H1 (cell line): Measurements from ENCODE around the gene CDH22. TPM values are rescaled to one million over a fixed set of nuclear protein-coding genes. Genes with fewer than 3 reads are reported as not detected.

ENCODE experiments used
- CTCF ChIA-PET: fragments of 300-600 bp; sonication (Branson Sonifier 250); formaldehyde crosslinking; loops from one replicate; lab custom pipeline; 2021; ENCODE audit not compliant: partially characterized antibody; lab: Charles Lee
- POLR2A ChIA-PET: fragments of 300-600 bp; sonication (Branson Sonifier 250); formaldehyde crosslinking; loops from one replicate; lab custom pipeline; 2021; ENCODE audit warnings: inconsistent platforms; ENCODE audit not compliant: partially characterized antibody; lab: Charles Lee
- DNase-seq, 2 experiments: peaks; one replicate each; pipeline versions ENCODE4 v3.0.0 to v3.0.0-alpha.2; 2010 to 2022; ENCODE audit warnings: low spot score in 2 of 2, low read depth in 1 of 2, mixed read lengths in 1 of 2
- FAIRE-seq: peaks from 2 replicates; lab custom pipeline; 2011; peaks lifted over from hg19 to GRCh38; lab: Jason Lieb, UNC
- H2AFZ ChIP-seq: 2 replicates; pipeline ENCODE4 v1.8.1; 2012; ENCODE audit warnings: low read length, inconsistent platforms
- H2AK5ac ChIP-seq: 2 replicates; pipeline ENCODE4 v1.6.1; 2013; ENCODE audit warnings: low read depth, low read length
- H2BK120ac ChIP-seq: replicated peaks from 2 replicates; pipeline ENCODE3; 2013; ENCODE audit warnings: low read depth, low read length, inconsistent platforms
- H2BK12ac ChIP-seq: 2 replicates; pipeline ENCODE4 v1.6.1; 2013; ENCODE audit warnings: low read depth, low read length
- H2BK15ac ChIP-seq: 2 replicates; pipeline ENCODE4 v1.6.1; 2013; ENCODE audit warnings: low read length
- H2BK20ac ChIP-seq: 2 replicates; pipeline ENCODE4 v1.6.1; 2013; ENCODE audit warnings: low read length
- H2BK5ac ChIP-seq: 2 replicates; pipeline ENCODE4 v1.6.1; 2013; ENCODE audit warnings: low read depth, low read length
- H3K14ac ChIP-seq: 2 replicates; pipeline ENCODE4 v1.6.1; 2013; ENCODE audit warnings: inconsistent platforms; ENCODE audit not compliant: insufficient read length
- H3K18ac ChIP-seq: 2 replicates; pipeline ENCODE4 v1.6.1; 2013; ENCODE audit warnings: low read length; ENCODE audit errors: extremely low read depth
- H3K23ac ChIP-seq: 2 replicates; pipeline ENCODE4 v1.6.1; 2013; ENCODE audit warnings: inconsistent platforms; ENCODE audit not compliant: insufficient read length
- H3K23me2 ChIP-seq: 2 replicates; pipeline ENCODE4 v1.6.1; 2013; ENCODE audit warnings: low read depth, low read length
- H3K27ac ChIP-seq: 2 replicates; pipeline ENCODE4 v1.6.1; 2011; ENCODE audit warnings: low read depth, low read length, inconsistent platforms
- H3K27me3 ChIP-seq, 4 experiments: replicated peaks in 1 of 4; 1 replicate in 1 of 4; 2 replicates in 3 of 4; pipeline versions ENCODE4 v1.6.1 to v1.8.1; 2011 to 2013; ENCODE audit warnings: low read length in 3 of 4, mild to moderate bottlenecking in 3 of 4, inconsistent platforms in 2 of 4, mixed read lengths in 2 of 4, moderate library complexity in 1 of 4; ENCODE audit not compliant: control insufficient read depth in 3 of 4, insufficient read depth in 3 of 4; ENCODE audit errors: extremely low read depth in 1 of 4
- H3K36me3 ChIP-seq, 4 experiments: 2 replicates each; pipeline versions ENCODE4 v1.6.1 to v1.8.1; 2011 to 2013; ENCODE audit warnings: mild to moderate bottlenecking in 4 of 4, low read length in 3 of 4, moderate library complexity in 2 of 4, control low read depth in 1 of 4, inconsistent platforms in 1 of 4; ENCODE audit not compliant: insufficient read depth in 4 of 4, control insufficient read depth in 2 of 4
- H3K4ac ChIP-seq: replicated peaks from 2 replicates; pipeline ENCODE3; 2013; ENCODE audit warnings: low read length, low read depth, mixed read lengths, inconsistent platforms; ENCODE audit not compliant: insufficient read length
- H3K4me1 ChIP-seq, 4 experiments: replicated peaks in 1 of 4; 1 replicate in 1 of 4; 2 replicates in 3 of 4; pipeline versions ENCODE4 v1.6.1 to v1.8.1; 2011 to 2013; ENCODE audit warnings: low read length in 3 of 4, inconsistent platforms in 2 of 4, mixed read lengths in 1 of 4; ENCODE audit not compliant: insufficient read depth in 4 of 4, control insufficient read depth in 3 of 4
- H3K4me2 ChIP-seq, 2 experiments: 2 replicates each; pipeline versions ENCODE4 v1.6.1 to v1.8.1; 2011 to 2013; ENCODE audit warnings: low read depth in 2 of 2, low read length in 2 of 2, control low read depth in 1 of 2, inconsistent platforms in 1 of 2, mild to moderate bottlenecking in 1 of 2; ENCODE audit not compliant: insufficient read depth in 1 of 2
- H3K4me3 ChIP-seq, 4 experiments: fragments of 200-600, 300-600 bp in 1 of 4; sonication (generic), shearing (Covaris generic), sonication (Bioruptor Twin) in 1 of 4; 2 replicates each; pipeline versions ENCODE4 v1.5.1 to v1.8.1; 2011 to 2016; ENCODE audit warnings: low read length in 4 of 4, low read depth in 3 of 4, control low read depth in 2 of 4, inconsistent platforms in 2 of 4, mild to moderate bottlenecking in 2 of 4, mixed read lengths in 1 of 4, moderate library complexity in 1 of 4; ENCODE audit not compliant: insufficient read depth in 2 of 4; ENCODE audit errors: extremely low read depth in 1 of 4
- H3K56ac ChIP-seq: replicated peaks from 2 replicates; pipeline ENCODE3; 2013; ENCODE audit warnings: low read depth, mild to moderate bottlenecking, mixed read lengths, low read length, inconsistent platforms; ENCODE audit not compliant: insufficient read length
- H3K79me1 ChIP-seq: 2 replicates; pipeline ENCODE4 v1.6.1; 2013; ENCODE audit warnings: low read depth, low read length, control low read depth
- H3K79me2 ChIP-seq, 2 experiments: 2 replicates each; pipeline versions ENCODE4 v1.6.1 to v1.8.1; 2012 to 2013; ENCODE audit warnings: low read length in 2 of 2, mild to moderate bottlenecking in 2 of 2, inconsistent platforms in 1 of 2; ENCODE audit not compliant: insufficient read depth in 2 of 2, control insufficient read depth in 1 of 2
- H3K9ac ChIP-seq, 4 experiments: replicated peaks in 1 of 4; 1 replicate in 1 of 4; 2 replicates in 3 of 4; pipeline versions ENCODE4 v1.6.1 to v1.8.1; 2011 to 2013; ENCODE audit warnings: low read depth in 3 of 4, low read length in 3 of 4, control low read depth in 2 of 4, mild to moderate bottlenecking in 2 of 4, moderate library complexity in 2 of 4, inconsistent platforms in 1 of 4; ENCODE audit errors: extremely low read depth in 1 of 4
- H3K9me3 ChIP-seq, 2 experiments: 2 replicates each; pipeline versions ENCODE4 v1.6.1 to v1.8.1; 2012 to 2013; ENCODE audit warnings: mild to moderate bottlenecking in 2 of 2, moderate library complexity in 2 of 2, control low read depth in 1 of 2, inconsistent platforms in 1 of 2, low read depth in 1 of 2, low read length in 1 of 2, mixed read lengths in 1 of 2; ENCODE audit not compliant: insufficient read depth in 2 of 2
- H4K20me1 ChIP-seq, 2 experiments: replicated peaks in 1 of 2; 2 replicates each; pipeline versions ENCODE3 to v1.8.1; 2011 to 2013; ENCODE audit warnings: inconsistent platforms in 2 of 2, low read length in 2 of 2, mild to moderate bottlenecking in 1 of 2; ENCODE audit not compliant: insufficient read depth in 2 of 2, control insufficient read depth in 1 of 2
- H4K5ac ChIP-seq: 2 replicates; pipeline ENCODE4 v1.6.1; 2013; ENCODE audit warnings: low read length, low read depth, mixed read lengths, inconsistent platforms; ENCODE audit not compliant: insufficient read length
- H4K8ac ChIP-seq: 2 replicates; pipeline ENCODE4 v1.8.0; 2013; ENCODE audit warnings: mild to moderate bottlenecking, moderate library complexity, low read length, inconsistent platforms; ENCODE audit not compliant: insufficient read depth; ENCODE audit errors: extremely low read depth
- H4K91ac ChIP-seq: replicated peaks from 2 replicates; pipeline ENCODE3; 2013; ENCODE audit warnings: low read length, mixed read lengths, inconsistent platforms; ENCODE audit not compliant: insufficient read length
- BACH1 ChIP-seq: IDR thresholded peaks from 2 replicates; pipeline ENCODE4 v1.6.1; 2012; ENCODE audit warnings: low read length, improper control_type of control experiment
- CBX5 ChIP-seq: fragments of 300-800, 300-1000 bp; sonication (generic); IDR thresholded peaks from 2 replicates; pipeline ENCODE4 v1.7.1; 2016; ENCODE audit warnings: antibody characterized with exemption, low read length, low read depth
- CHD1 ChIP-seq: IDR thresholded peaks from 2 replicates; pipeline ENCODE4 v1.6.1; 2012; ENCODE audit warnings: low read depth, low read length, improper control_type of control experiment
- MAX ChIP-seq: IDR thresholded peaks from 2 replicates; pipeline ENCODE4 v1.6.1; 2012; ENCODE audit warnings: inconsistent platforms
- RXRA ChIP-seq: IDR thresholded peaks from 2 replicates; pipeline ENCODE4 v1.6.1; 2011; ENCODE audit warnings: low read depth, mild to moderate bottlenecking, low read length, moderate library complexity; ENCODE audit not compliant: insufficient read depth
- SAP30 ChIP-seq: fragments of 300-600 bp; sonication (generic); IDR thresholded peaks from 2 replicates; pipeline ENCODE4 v1.7.1; 2012; ENCODE audit warnings: low read length, moderate library complexity, mild to moderate bottlenecking, inconsistent platforms; ENCODE audit not compliant: insufficient read depth, insufficient replicate concordance
- SP2 ChIP-seq: IDR thresholded peaks from 2 replicates; pipeline ENCODE4 v1.6.1; 2012; ENCODE audit warnings: mild to moderate bottlenecking, low read length, inconsistent platforms
- SRF ChIP-seq: IDR thresholded peaks from 2 replicates; pipeline ENCODE4 v1.6.1; 2011; ENCODE audit warnings: mild to moderate bottlenecking, low read depth, low read length, moderate library complexity
- TEAD4 ChIP-seq: IDR thresholded peaks from 2 replicates; pipeline ENCODE4 v1.6.1; 2012; ENCODE audit warnings: low read depth, low read length, inconsistent platforms, mixed read lengths
- WGBS, 2 experiments: shearing (Covaris generic) in 1 of 2; methylation state at CpG; one replicate each; pipeline versions ENCODE4 v1.1.6 to v1.1.7; 2013 to 2015; ENCODE audit warnings: low lambda C conversion rate in 2 of 2, mixed read lengths in 2 of 2, inconsistent platforms in 1 of 2, low coverage in 1 of 2, missing lambda C conversion rate in 1 of 2; ENCODE audit not compliant: insufficient replicate concordance in 2 of 2, insufficient coverage in 1 of 2, insufficient read length in 1 of 2; ENCODE audit errors: extremely low coverage in 1 of 2, missing lambda C conversion rate in 1 of 2; 5-methylcytosine and 5-hydroxymethylcytosine counted together
- polyA plus RNA-seq, 7 experiments: library from polyadenylated mRNA; depleted of rRNA in 3 of 7; stranded (reverse) in 5 of 7; unstranded in 2 of 7; fragments of >200 nt in 5 of 7; fragments of 200-250 nt in 2 of 7; gene quantifications; 1 replicate in 5 of 7; 2 replicates in 1 of 7; 4 replicates in 1 of 7; pipeline versions ENCODE4 v1.2.1 to v1.2.3, GENCODE V29; 2011 to 2013; ENCODE audit warnings: missing spikeins in 2 of 7, mixed read lengths in 2 of 7
- total RNA-seq: library from RNA; stranded (reverse); fragmentation: NEBNext Ultra II Directional; extraction: Animal tissue kit (Norgen Biotek cat#: 25700); gene quantifications from 2 replicates; pipeline ENCODE4 v1.2.1, GENCODE V29; 2021

The CDH22 gene
- total and polyA plus RNA-seq, 2 of the 8 experiments (the other 6 are each of a cell fraction or from before 2014, with no cell fraction given): 0.35 to 0.39 TPM

- H3K27ac ChIP-seq: no peak overlapping the region
- H3K9me3 ChIP-seq: no peaks in the 10 kb centered on the region
- DNase-seq (no peak), FAIRE-seq (no peak)
- H3K9ac ChIP-seq: no peak overlapping the region
- no peaks in the 10 kb centered on the region for H3K23me2 ChIP-seq
- peaks cover 0 to 4% (median 2%) of the 10 kb centered on the region in 4 experiments; a peak in 4 of 7 replicates for H3K27me3 ChIP-seq
- H3K18ac ChIP-seq: no peak overlapping the region; the same call in 1 of the 2 replicates
- H4K8ac ChIP-seq: no peak overlapping the region
- no peak overlapping the region for H2BK20ac ChIP-seq
- ChIA-PET CTCF (interaction anchor here (0.7 to 1.6 kb wide), 6 partner anchors 10 to 124 kb away, joined by 3 to 12 read pairs (median 4); no protein-coding TSS in a partner anchor), POLR2A (interaction anchor here (1.6 kb wide), 1 partner anchor 228 kb away, joined by 4 read pairs; no protein-coding TSS in a partner anchor)
- H3K4me3 ChIP-seq: no peak overlapping the region
- no peak overlapping the region for H4K91ac ChIP-seq
- H3K14ac ChIP-seq: no peak overlapping the region
- H3K4me2 ChIP-seq: peak overlapping the region; percentile 4 to 25; a peak in 3 of 4 replicates
- H2BK5ac ChIP-seq: no peak overlapping the region
- H3K56ac ChIP-seq: no peak overlapping the region
- H2AFZ ChIP-seq: peak overlapping the region; percentile 48; the same call in 1 of the 2 replicates
- H2BK120ac ChIP-seq: no peak overlapping the region
- H3K4ac ChIP-seq: no peak overlapping the region
- WGBS, 2 experiments: 35 to 100% methylated on average over 1 to 12 of the region's 12 CpGs
- no peak overlapping the region for H2AK5ac ChIP-seq
- H3K23ac ChIP-seq: no peak overlapping the region
- peaks cover 3 to 18% (median 11%) of the 10 kb centered on the region in 4 experiments for H3K4me1 ChIP-seq
- peak overlapping the region; percentile 31 for H4K5ac ChIP-seq
- H3K79me2 ChIP-seq: no peaks in the 10 kb centered on the region
- H2BK12ac ChIP-seq: 0 out of 2 replicates have a peak overlapping the region, but pooled peaks have one; percentile 23
- H3K36me3 ChIP-seq: no peaks in the 10 kb centered on the region
- H3K79me1 ChIP-seq: no peaks in the 10 kb centered on the region
- H4K20me1 ChIP-seq: no peaks in the 10 kb centered on the region
- H2BK15ac ChIP-seq: no peak overlapping the region
- no peak for TF ChIP-seq SAP30
- TF ChIP-seq SRF: peak; percentile 24; the same call in 1 of the 2 replicates
- no peak for TF ChIP-seq TEAD4
- TF ChIP-seq CHD1: no peak
- TF ChIP-seq CBX5: no peak
- TF ChIP-seq MAX: no peak
- TF ChIP-seq SP2: no peak
- TF ChIP-seq RXRA: no peak
- TF ChIP-seq BACH1: no peak
Measured at GRCh38 chr20:46135856-46136633, 172.3 kb downstream of the CDH22 start.
